PC-9 (cell line): ENCODE results near the gene SLC27A4. TPM values are rescaled to one million over a fixed set of nuclear protein-coding genes. Genes with fewer than 3 reads are reported as not detected.
A peak's percentile ranks its signal among the peaks of the same experiment; 100 is the strongest.

Source experiments
- BruUV-seq: library from RNA; stranded (reverse); fragments of 400-500 nt; replicated peaks from 2 replicates; lab custom pipeline; 2021; lab: Mats Ljungman, UMichigan
- CTCF ChIA-PET: fragments of 300-600 bp; sonication (Branson Sonifier 250); formaldehyde crosslinking; loops from one replicate; lab custom pipeline; 2022; ENCODE audit warnings: antibody characterized with exemption; lab: Charles Lee
- POLR2A ChIA-PET: fragments of 300-600 bp; sonication (Branson Sonifier 250); formaldehyde crosslinking; loops from one replicate; lab custom pipeline; 2022; ENCODE audit warnings: antibody characterized with exemption; ENCODE audit not compliant: unreplicated experiment; lab: Charles Lee
- DNase-seq, 2 experiments: peaks; one replicate each; pipeline versions ENCODE4 v3.0.0 to v3.0.0-alpha.2; 2015 to 2022; ENCODE audit warnings: mixed read lengths in 1 of 2
- H2AFZ ChIP-seq: fragments of 200-600 bp; sonication (generic); 2 replicates; pipeline ENCODE4 v1.8.1; 2017; ENCODE audit warnings: antibody characterized with exemption
- H3F3A ChIP-seq: fragments of 200-600 bp; sonication (generic); 2 replicates; pipeline ENCODE4 v1.8.1; 2017; ENCODE audit warnings: antibody characterized with exemption, mild to moderate bottlenecking, low read depth; ENCODE audit not compliant: insufficient read depth
- H3K27ac ChIP-seq: fragments of 200-600 bp; sonication (generic); 2 replicates; pipeline ENCODE4 v1.6.1; 2016; ENCODE audit warnings: mixed run types
- H3K27me3 ChIP-seq: fragments of 200-600 bp; sonication (generic); 2 replicates; pipeline ENCODE4 v1.6.1; 2016; ENCODE audit warnings: low read depth, mixed run types; ENCODE audit not compliant: insufficient read depth
- H3K36me3 ChIP-seq: fragments of 200-600 bp; sonication (generic); 2 replicates; pipeline ENCODE4 v1.6.1; 2016; ENCODE audit warnings: low read depth, mixed run types
- H3K4me1 ChIP-seq: fragments of 200-600 bp; sonication (generic); replicated peaks from 2 replicates; pipeline ENCODE4 v1.6.1; 2016; ENCODE audit warnings: mixed run types; ENCODE audit not compliant: insufficient read depth
- H3K4me2 ChIP-seq: fragments of 200-600 bp; sonication (generic); 2 replicates; pipeline ENCODE4 v1.6.1; 2017; ENCODE audit warnings: mixed run types
- H3K4me3 ChIP-seq: fragments of 200-600 bp; sonication (generic); 2 replicates; pipeline ENCODE4 v1.6.1; 2016; ENCODE audit warnings: mixed run types
- H3K79me2 ChIP-seq: fragments of 200-600 bp; sonication (generic); 2 replicates; pipeline ENCODE4 v1.6.1; 2017; ENCODE audit warnings: low read depth, mixed run types
- H3K9me2 ChIP-seq: fragments of 200-600 bp; sonication (generic); 2 replicates; pipeline ENCODE4 v1.8.1; 2017; ENCODE audit warnings: mild to moderate bottlenecking; ENCODE audit not compliant: insufficient read depth
- H3K9me3 ChIP-seq: fragments of 200-600 bp; sonication (generic); 2 replicates; pipeline ENCODE4 v1.8.1; 2016; ENCODE audit warnings: low read depth; ENCODE audit not compliant: insufficient read depth
- H4K20me1 ChIP-seq: fragments of 200-600 bp; sonication (generic); 2 replicates; pipeline ENCODE4 v1.8.1; 2017; ENCODE audit not compliant: insufficient read depth
- EZH2 ChIP-seq: fragments of 200-600 bp; sonication (generic); IDR thresholded peaks from 2 replicates; pipeline ENCODE4 v1.8.0; 2017; ENCODE audit warnings: antibody characterized with exemption, low read depth
- intact Hi-C: fragments of 100-400 bp; cut with micrococcal nuclease; formaldehyde crosslinking; loops from one replicate; pipeline ENCODE4 v1.10.0; 2022; ENCODE audit not compliant: unreplicated experiment
- total RNA-seq: library from RNA; stranded (reverse); gene quantifications from 2 replicates; pipeline ENCODE4 v1.2.3, GENCODE V29; 2021
- TF ChIP-seq, protein P1 (sequence below): fragments of 200-600 bp; sonication (generic); conservative IDR thresholded peaks from 2 replicates; pipeline ENCODE4 v1.6.1; 2017; ENCODE audit warnings: mixed run types, antibody characterized with exemption, mild to moderate bottlenecking, moderate library complexity

SLC27A4 gene
- total RNA-seq, 1 experiment from 2014 or later, result 30.4 TPM

DNA sequence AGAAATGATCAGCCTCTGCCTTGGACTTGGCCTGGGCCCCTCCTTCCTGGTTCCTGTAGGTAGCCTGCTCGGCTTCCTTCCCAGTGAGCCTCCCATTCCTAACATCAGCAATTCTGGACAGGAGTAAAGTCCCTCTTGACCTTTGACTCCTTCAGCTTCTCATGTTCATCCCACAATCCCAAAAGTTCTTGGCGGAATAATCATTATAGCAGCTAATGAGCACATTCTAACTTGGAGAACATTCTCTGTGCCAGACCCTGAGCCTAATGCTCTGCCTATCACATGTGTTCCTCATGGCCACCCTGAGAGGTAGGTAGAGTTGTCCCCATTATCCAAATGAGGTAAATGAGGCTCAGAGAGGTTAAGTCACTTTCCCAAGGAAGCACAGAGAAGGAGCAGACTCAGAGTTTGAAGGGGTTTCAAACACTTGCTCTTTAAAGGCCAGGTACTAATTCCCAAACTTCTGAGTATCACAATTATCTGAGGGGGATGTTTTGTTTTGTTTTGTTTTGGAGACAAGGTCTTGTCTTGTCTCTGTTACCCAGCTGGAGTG, 43.0 kb upstream of the SLC27A4 start:
- no peaks in the 10 kb centered on the region for H3K27me3 ChIP-seq
- peak overlapping the region; percentile 97 for H3K27ac ChIP-seq
- H3K79me2 ChIP-seq, result peaks cover 6% of the 10 kb centered on the region
- intact Hi-C loops, result loop anchor here (5.0 kb wide), 2 partner anchors 260 to 340 kb away; no protein-coding TSS in a partner anchor
- H3K36me3 ChIP-seq, result no peaks in the 10 kb centered on the region
- peaks cover 50% of the 10 kb centered on the region for H3F3A ChIP-seq
- POLR2A ChIA-PET, result interaction anchor here (0.5 to 0.6 kb wide), 2 partner anchors 16 to 45 kb away, joined by 5 to 7 read pairs; no protein-coding TSS in a partner anchor
- TF ChIP-seq, protein P1, sequence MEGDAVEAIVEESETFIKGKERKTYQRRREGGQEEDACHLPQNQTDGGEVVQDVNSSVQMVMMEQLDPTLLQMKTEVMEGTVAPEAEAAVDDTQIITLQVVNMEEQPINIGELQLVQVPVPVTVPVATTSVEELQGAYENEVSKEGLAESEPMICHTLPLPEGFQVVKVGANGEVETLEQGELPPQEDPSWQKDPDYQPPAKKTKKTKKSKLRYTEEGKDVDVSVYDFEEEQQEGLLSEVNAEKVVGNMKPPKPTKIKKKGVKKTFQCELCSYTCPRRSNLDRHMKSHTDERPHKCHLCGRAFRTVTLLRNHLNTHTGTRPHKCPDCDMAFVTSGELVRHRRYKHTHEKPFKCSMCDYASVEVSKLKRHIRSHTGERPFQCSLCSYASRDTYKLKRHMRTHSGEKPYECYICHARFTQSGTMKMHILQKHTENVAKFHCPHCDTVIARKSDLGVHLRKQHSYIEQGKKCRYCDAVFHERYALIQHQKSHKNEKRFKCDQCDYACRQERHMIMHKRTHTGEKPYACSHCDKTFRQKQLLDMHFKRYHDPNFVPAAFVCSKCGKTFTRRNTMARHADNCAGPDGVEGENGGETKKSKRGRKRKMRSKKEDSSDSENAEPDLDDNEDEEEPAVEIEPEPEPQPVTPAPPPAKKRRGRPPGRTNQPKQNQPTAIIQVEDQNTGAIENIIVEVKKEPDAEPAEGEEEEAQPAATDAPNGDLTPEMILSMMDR, result no peak
- no peak overlapping the region for H3K4me3 ChIP-seq
- no peaks in the 10 kb centered on the region for H4K20me1 ChIP-seq
- no peaks in the 10 kb centered on the region for H3K9me2 ChIP-seq
- DNase-seq, result no peak
- H3K9me3 ChIP-seq, result no peaks in the 10 kb centered on the region
- BruUV-seq, result no TSS peak
- peaks cover 56% of the 10 kb centered on the region for H3K4me1 ChIP-seq
- H2AFZ ChIP-seq, result no peak overlapping the region
- CTCF ChIA-PET, result interaction anchor here (0.6 kb wide), 1 partner anchor 10 kb away, joined by 4 read pairs; no protein-coding TSS in a partner anchor
- peak overlapping the region; percentile 74 for H3K4me2 ChIP-seq

DNA sequence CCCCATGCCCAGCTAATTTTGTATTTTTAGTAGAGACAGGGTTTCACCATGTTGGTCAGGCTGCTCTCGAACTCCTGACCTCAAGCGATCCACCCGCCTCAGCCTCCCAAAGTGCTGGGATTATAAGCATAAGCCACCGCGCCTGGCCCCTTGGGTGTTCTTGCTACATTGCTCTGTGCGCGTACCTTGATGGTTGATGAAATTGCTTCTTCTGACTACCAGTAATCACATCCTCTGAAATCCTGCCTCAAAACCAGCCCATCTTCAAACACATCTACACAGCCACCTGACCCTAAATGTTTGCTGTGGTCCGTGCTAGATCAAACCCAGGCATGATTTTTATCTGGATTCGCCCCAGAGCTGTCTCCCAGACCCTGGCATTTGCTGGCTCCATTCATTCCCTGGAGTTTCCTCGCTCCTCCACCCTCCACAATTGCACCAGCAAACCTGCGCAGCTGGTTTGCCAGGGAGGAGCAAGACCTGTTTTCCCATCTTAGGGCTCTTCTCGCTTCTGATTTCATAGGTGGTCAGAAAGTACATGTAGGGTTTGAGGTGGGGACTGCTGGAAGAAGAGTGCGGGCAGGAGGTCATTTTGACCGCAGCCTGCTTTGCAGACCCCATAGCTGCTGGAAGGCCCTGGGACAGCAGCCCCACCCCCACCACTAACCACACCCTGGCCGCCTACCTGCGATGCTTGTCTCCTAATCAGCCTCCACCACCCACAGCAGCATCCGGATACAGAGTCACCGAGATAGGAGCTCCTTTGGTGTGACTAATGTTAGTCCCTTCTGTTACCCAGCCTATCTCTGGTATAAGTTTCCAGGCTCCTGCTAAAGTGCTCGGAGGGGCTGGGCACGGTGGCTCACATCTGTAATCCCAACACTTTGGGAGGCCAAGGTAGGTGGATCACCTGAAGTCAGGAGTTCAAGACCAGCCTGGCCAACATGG, 41.5 kb upstream of the SLC27A4 start:
- peaks cover 61% of the 10 kb centered on the region for H3K4me1 ChIP-seq
- no peak for TF ChIP-seq EZH2
- TF ChIP-seq, protein P1, result no peak
- H3K9me2 ChIP-seq, result no peaks in the 10 kb centered on the region
- peak overlapping the region; percentile 68 for H3K4me2 ChIP-seq
- H3K27ac ChIP-seq, result peak overlapping the region; percentile 97
- intact Hi-C loops, result loop anchor here (1.0 to 5.0 kb wide), 4 partner anchors 23 to 338 kb away; partner anchors contain the start of genes COQ4, SLC27A4 and TRUB2
- peak; percentile 80 to 87 for DNase-seq
- TSS peak; percentile 17 for BruUV-seq
- H3K9me3 ChIP-seq, result no peaks in the 10 kb centered on the region
- H3K36me3 ChIP-seq, result no peaks in the 10 kb centered on the region
- peaks cover 6% of the 10 kb centered on the region for H3K79me2 ChIP-seq
- no peaks in the 10 kb centered on the region for H4K20me1 ChIP-seq
- no peaks in the 10 kb centered on the region for H3K27me3 ChIP-seq
- ChIA-PET CTCF (interaction anchor here (2.4 kb wide), 1 partner anchor 43 kb away, joined by 10 read pairs; no protein-coding TSS in a partner anchor), POLR2A (interaction anchor here (0.6 to 0.9 kb wide), 3 partner anchors 17 to 170 kb away, joined by 5 to 12 read pairs (median 9); no protein-coding TSS in a partner anchor)
- peak overlapping the region; percentile 25; the same call in 1 of the 2 replicates for H3K4me3 ChIP-seq
- H3F3A ChIP-seq, result peaks cover 47% of the 10 kb centered on the region
- no peak overlapping the region for H2AFZ ChIP-seq
